Endometrium (tissue), 2 donors: ENCODE data around the gene NCAPD3.
A peak's percentile ranks its signal among the peaks of the same experiment; 100 is the strongest.

ENCODE experiments used
- FAIRE-seq: peaks from 2 replicates; lab custom pipeline; 2012; peaks lifted over from hg19 to GRCh38; lab: Jason Lieb, UNC
- donor health status: control.
- donor health status: control.

The NCAPD3 gene

GRCh38 chr11:134158023-134158422, 65.7 kb downstream of the NCAPD3 start:
- FAIRE-seq, result no peak

GRCh38 chr11:134157451-134157850, 66.3 kb downstream of the NCAPD3 start:
- FAIRE-seq, result peak; percentile 79

GRCh38 chr11:134155946-134156865, 67.6 kb downstream of the NCAPD3 start:
- no peak for FAIRE-seq

- no peak for FAIRE-seq
Observed at GRCh38 chr11:134155456-134155855, 68.3 kb downstream of the NCAPD3 start.

GRCh38 chr11:134154441-134154840, 69.3 kb downstream of the NCAPD3 start:
- FAIRE-seq, result no peak

GRCh38 chr11:134153147-134153905, 70.4 kb downstream of the NCAPD3 start:
- FAIRE-seq, result no peak

GRCh38 chr11:134152696-134153095, 71.1 kb downstream of the NCAPD3 start:
- FAIRE-seq, result no peak

GRCh38 chr11:134151083-134151747, 72.6 kb downstream of the NCAPD3 start:
- FAIRE-seq, result no peak

GRCh38 chr11:134150195-134150903, 73.4 kb downstream of the NCAPD3 start:
- FAIRE-seq, result no peak

- no peak for FAIRE-seq
Observed at GRCh38 chr11:134149371-134149770, 74.4 kb downstream of the NCAPD3 start.

- FAIRE-seq, result no peak
Observed at GRCh38 chr11:134146598-134146997, 77.2 kb downstream of the NCAPD3 start.

GRCh38 chr11:134145715-134146114, 78.1 kb downstream of the NCAPD3 start:
- no peak for FAIRE-seq

- no peak for FAIRE-seq
Observed at GRCh38 chr11:134144744-134145143, 79.0 kb downstream of the NCAPD3 start.

- FAIRE-seq, result no peak
Observed at GRCh38 chr11:134143801-134144200, 80.0 kb downstream of the NCAPD3 start.

GRCh38 chr11:134142536-134142935, 81.2 kb downstream of the NCAPD3 start:
- FAIRE-seq, result no peak

- FAIRE-seq, result no peak
Observed at GRCh38 chr11:134140961-134141490, 82.7 kb downstream of the NCAPD3 start.

GRCh38 chr11:134139873-134140331, 83.9 kb downstream of the NCAPD3 start:
- no peak for FAIRE-seq

GRCh38 chr11:134139303-134139872, 84.4 kb downstream of the NCAPD3 start:
- no peak for FAIRE-seq

GRCh38 chr11:134138376-134138775, 85.4 kb downstream of the NCAPD3 start:
- FAIRE-seq, result no peak

- FAIRE-seq, result no peak
Observed at GRCh38 chr11:134134167-134134566, 89.6 kb downstream of the NCAPD3 start.

- no peak for FAIRE-seq
Observed at GRCh38 chr11:134132808-134133207, 91.0 kb downstream of the NCAPD3 start.
